NCI-H82 treated with DMSO at 0.1 percent for 48 hours (cell line): ENCODE results near the gene PNO1.

Experiments
- DNase-seq: peaks from one replicate; lab custom pipeline; 2025; ENCODE audit not compliant: unreplicated experiment; lab: John Stamatoyannopoulos, UW

The PNO1 gene

DNA sequence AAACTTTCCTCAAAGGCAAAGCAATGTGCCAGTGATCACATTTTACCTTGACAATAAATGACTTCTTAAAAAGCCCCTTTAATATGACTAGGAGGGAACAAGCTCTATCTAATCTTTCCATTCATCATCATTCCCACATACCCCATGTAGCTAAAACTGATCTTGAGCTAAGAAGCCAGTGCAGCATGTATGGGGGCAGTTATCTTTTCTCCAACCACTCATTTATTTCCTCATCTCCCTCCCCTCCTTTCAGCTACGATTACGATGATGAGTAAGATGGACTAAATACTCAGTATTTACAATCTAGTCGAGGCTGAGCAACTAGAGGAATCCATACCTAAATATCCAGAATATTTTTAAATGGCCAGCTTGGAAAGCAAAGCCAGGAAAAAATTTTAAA is 35.5 kb downstream of the PNO1 start:
- DNase-seq = no peak

DNA sequence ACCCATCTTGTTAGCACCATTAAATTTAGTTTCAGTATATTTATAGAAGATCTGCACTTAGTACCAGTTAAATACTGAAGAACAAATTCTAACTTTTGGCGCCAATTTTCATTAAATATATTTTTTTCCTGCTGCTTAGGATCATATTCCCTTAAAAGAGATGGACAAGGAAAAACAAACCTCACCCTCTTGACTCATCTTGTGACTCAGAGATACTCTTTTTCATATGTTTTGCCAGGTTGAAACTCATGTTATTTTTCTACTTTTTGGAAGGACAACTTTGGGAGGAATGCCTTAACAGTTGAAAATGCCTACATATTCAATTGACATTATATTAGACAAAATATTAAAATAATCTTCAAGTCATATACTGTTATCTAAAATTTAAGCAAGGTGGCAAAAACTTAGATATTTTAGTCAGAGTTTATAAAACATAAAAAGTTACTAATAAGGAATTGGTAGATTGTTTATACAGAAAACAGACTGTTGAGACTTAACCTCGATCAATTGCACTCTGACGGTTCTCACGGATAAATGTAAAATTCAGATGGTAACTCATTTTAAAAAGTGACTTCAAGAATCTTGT is 36.2 kb downstream of the PNO1 start:
- no peak for DNase-seq

DNA sequence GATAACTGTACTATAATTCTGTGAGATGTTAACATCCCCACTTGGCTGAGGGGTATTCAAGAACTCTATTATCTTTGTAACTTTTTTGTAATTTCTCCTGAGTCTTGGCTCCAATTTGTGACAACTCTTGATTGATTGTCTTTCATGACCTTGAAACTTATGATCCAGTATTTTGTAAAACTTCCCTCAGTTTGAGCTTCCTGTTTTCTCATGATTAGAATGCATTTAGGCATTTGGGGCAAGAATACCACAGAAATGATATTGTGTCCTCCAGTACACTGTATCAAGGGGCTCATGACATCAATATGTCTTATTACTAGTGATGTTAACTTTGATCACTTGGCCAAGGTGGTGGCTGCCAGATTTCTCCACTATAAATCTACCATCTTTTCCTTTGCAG is 37.4 kb downstream of the PNO1 start:
- DNase-seq = no peak

DNA sequence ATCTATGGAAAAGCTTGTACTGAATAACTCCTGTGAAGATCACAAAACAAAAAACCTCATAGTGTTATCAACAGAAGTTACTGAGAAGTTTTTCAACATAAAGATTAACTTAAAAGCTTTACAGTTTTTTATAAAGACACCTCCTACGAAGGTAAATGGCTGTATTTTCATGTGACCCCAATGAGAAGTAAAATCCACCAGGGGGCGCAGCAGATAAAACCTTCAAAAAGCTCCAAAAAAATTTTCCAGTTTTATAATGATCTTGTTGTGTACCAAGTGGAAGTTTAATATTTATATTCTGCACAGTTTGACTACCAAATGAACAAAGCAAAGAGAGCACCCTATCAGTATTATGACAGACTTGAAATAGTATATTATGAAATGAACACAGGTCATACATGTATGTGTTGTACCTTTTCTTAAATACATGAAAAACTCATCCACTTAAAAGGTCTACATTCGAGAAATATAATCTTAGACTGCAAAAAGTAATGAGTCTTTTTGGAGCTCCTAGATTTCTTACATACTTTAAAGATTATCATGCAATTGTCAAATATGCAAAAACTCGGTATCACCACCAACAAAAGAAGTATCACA is 38.5 kb downstream of the PNO1 start:
- DNase-seq = no peak

DNA sequence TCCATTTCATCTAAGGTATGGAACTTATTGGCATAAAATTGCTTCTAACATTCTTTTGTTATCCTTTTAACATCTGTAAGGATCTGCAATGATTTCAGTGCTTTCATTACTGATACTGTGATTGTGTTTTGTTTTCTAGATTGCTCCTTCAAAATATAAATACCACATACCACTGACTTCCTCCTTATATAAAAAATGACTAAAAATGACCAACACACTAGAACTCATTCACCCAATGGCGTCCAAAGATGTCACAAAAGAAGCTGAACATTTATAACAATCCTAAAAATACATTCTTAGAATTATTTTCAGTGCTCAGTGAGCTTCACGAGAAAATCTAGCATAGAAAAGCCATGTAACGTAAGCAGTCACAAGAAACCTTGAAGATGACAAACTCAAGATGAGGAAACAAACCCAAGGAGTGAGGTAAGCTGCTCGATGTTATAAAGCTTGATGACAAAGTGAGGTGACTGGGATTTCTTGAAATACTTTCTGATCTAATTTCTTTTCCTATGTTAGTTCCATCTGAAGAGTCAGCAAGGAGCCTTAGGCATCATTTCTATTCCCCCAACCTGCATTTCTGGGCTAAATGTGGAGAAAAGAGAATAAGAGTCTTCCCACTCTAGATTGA is 42.6 kb downstream of the PNO1 start:
- no peak for DNase-seq

DNA sequence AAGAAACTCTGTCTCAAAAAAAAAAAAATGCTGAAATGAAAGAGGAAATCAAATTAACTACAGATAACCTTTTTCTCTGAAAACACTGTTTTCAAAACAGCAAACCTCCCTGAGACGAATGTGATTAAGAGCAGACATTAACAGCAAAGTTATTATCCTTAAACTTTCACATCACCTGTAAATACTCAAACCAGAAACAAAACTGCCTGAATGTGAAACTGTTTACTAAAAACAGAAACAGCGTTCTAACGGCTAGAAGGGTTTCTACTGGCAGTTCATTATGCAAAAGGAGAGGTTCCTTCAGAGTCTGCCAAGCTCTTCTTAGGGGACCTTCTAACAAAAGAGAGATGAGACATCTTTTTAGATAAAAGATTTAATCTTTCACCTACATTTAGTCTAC is 45.9 kb downstream of the PNO1 start:
- DNase-seq = no peak

DNA sequence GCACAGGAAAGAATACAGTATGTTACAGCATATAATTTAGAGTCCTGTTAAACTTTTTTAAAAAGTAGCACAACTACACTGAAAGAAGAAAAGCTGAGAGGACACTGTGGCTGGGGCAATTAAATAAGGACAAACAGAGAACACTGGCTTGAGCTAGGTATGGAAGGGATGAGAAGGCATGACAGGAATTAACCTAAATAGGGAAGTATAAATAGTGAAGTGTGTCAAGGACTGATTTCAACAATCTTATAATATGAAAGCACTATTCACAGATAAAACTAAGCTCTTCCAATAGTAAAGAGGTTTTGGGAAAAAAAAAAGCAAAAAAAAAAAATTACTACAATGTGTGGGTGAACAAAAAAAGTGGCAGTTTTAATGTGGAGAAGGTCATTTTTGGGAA is 49.1 kb downstream of the PNO1 start:
- DNase-seq = no peak

DNA sequence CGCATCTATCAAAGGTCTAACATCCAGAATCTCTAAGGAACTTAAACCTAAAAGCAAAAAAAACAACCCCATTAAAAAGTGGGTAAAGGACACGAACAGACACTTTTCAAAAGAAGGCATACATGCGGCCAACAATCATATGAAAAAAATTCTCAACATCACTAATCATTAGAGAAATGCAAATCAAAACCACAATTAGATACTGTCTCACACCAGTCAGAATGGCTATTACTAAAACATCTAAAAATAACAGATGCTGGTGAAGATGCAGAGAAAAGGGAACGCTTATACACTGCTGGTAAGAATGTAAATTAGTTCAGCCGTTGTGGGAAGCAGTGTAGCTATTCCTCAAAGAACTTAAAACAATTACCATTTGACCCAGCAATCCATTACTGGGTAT is 56.7 kb downstream of the PNO1 start:
- no peak for DNase-seq

DNA sequence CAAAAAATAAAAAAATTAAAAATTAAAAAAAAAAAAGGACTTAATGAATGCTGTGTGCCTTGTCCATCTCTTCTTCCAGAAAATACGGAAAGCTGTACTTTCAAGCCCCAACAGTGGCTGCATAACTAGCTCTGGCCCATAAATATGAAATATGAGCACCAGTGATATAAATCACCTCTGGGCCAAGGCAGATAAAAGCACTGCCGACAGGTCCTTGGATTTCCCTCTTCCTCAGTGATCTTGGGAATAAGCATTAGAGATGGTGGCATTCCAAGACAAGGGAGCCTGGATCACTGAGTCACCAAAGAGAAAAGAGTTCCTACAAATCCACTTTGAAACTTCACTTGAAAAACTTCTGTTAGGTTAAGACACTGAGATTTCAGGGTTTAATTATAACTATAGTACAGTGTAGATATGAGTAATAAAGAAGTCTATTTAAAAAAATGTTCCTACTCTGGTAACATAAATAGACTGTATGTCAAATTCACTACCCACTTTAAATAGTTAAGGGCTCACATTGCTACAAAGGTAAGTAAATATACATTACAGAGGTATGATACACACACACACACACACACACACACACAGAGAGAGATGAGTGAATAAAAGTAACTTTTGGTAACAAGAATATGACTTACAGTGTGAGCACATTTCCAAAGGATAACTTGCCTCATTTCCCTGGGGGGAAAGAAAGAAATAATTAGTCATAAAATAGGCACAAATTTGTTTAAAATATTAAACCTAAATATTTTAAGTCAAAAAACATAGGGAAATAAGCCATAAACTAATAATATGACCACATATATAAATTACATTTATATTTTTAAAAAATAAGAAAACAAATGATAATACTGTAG is 59.0 kb downstream of the PNO1 start:
- no peak for DNase-seq

DNA sequence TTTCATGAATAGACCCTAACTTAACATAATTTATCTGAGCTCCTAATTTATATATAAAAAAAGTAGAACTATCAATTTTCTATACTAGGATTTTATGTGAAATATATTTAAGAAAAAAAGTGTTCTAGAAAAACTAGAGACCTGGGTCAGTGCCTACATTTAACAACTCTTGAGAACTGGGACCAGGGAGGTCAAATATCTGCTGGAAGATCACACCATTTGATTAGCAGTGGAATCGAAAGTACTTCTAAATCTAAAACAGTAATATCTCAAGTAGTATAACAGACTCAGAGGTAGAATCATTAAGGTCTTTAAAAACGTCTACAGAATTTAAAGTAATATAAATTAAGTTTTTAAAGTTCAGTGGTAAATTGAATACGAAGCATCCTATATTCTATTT is 60.0 kb downstream of the PNO1 start:
- no peak for DNase-seq

DNA sequence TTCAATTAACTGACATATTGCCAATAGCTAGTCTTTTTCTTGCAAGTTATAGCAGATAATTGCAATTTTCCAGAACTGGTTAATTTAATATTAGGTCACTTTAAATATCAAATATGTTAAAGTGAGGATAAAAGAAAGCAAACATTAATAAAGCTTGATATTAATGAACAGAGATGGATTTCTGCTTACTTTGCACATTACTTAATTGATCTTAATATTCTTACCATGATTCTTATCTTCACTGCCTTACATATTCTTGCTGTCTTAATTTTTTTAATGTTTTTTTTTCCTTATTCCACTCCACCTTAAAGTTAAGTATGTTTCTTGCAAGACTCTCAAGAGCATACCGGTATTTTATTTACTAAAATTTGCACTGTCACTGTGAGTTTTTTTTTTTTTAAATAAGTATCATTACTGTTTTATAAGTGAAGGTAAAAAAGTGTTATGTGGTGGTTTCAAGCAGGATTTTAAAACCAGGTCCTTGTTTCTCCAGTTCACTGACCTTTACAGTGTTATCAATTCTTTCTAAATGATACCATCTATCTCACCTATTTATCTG is 60.7 kb downstream of the PNO1 start:
- DNase-seq = no peak

DNA sequence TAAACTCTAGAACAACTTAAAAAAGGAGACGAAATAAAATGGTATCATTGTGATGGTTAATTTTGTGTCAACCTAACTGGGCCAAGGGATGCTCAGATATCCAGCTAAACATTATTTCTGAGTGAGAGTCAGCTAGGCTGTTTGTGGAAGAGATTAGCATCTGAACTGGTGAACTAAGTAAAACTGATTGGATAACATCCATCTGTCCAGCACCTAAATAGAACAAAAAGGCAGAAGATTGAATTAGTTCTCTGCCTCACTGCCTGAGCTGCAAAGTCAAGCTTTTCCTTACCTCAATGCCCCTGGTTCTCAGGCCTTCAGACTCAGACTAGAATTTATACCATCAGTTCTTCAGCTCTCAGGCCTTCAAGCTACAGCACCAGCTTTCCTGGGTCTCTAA is 64.6 kb downstream of the PNO1 start:
- DNase-seq = peak; percentile 95

DNA sequence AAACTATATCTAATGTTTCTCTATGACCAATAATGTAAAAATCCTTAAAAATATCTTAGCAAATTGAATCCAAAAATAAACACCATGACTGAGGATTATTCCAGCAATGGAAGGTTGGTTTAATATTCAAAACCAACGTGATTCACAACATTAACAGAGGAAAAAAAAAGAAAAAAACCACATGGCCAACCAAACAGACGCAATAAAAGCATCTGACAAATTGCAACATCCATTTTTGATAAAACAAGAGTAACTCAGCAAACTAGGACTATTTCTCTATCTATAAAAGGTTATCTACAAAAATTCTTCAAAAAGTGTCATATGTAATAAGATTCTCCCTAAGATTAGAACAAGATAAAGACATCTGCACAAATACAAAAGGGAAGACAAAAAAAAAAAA is 65.7 kb downstream of the PNO1 start:
- DNase-seq = no peak

DNA sequence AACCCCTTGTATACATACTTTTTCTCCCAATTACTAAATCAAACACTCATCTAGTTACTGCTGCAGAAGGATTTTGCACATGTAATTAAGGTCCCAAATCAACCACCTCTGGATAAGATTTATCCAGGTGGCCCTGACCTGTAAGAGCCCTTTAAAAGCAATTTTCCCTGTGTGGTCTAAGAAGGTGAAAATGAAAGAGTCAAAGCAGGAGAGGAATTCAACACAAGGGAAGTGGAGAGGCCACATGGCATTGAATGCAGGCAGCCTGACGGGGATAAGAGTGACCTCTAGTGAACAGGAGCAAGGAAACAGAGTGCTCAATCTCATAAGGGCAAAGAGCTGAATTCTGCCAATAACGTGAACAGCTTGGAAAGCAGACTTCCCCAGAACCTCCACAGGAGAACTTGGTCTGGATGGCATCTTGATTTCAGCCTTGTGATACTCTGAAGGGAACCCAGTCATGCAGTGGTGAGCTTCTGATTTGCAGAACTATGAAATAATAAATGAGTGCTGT is 67.5 kb downstream of the PNO1 start:
- DNase-seq = peak; percentile 89
